HG03039 (cell line): Measurements from ENCODE around the gene MPO.
A peak's percentile ranks its signal among the peaks of the same experiment; 100 is the strongest.

Source experiments
- ATAC-seq: cut with Tn5 transposase; IDR thresholded peaks from one replicate; pipeline ENCODE4 v1.9.1; 2021; ENCODE audit warnings: mild to moderate bottlenecking, moderate library complexity; ENCODE audit not compliant: unreplicated experiment

Gene MPO

DNA sequence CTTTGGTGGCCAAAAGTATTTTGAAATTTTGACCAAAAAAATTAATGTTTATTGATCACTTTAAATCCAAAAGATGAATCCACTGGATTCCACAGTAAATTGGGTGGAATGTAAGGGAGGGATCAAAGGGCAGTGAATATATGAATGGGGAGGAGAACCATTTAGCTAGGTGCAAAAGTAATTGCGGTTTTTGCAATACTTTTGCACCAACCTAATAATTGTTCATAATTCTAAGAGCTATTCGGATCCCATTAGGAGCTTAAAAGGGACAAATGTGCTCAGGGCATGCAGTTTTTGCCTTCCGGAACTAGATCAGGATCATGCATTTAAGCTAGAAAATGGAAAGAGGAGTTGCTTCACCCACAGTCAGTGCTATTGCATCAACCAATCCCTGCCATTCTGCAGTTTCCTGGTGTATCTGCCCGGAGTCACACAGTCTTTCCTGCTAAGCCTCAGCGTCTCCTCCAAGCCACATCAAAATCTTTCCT lies 42.5 kb downstream of the MPO start, which contains the start of gene LPO:
Gene LPO, plus strand, starts transcription at position 438 of the 488 bp plus-strand sequence. CDS start 4,396 bp downstream, outside the sequence.
- no peak for ATAC-seq

- ATAC-seq: no peak
These were observed 44.3 kb downstream of the MPO start for GRCh38 chr17:58236394-58236793.

- ATAC-seq: no peak
These were observed 44.9 kb downstream of the MPO start for GRCh38 chr17:58235821-58236220.

DNA sequence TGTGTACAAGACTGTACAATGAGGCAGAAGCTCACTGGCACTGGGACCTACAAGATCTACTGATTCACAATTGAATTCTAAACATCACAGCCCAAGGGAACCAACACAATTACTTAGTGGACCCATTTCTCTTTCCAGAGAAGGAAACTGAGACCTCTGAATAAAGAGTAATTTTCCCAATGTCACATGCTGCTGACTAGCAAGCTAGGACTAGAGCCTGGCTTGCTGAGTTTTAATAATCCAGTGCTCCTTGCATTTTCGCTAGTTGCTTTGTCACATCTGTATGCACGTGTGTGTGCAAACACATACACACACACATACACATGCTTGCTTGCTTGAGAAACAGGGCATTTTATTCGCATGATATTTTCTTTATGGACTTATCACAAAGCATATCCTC lies 46.2 kb downstream of the MPO start:
- ATAC-seq: no peak

GRCh38 chr17:58233543-58233942 lies 47.2 kb downstream of the MPO start:
- peak; percentile 42 for ATAC-seq

DNA sequence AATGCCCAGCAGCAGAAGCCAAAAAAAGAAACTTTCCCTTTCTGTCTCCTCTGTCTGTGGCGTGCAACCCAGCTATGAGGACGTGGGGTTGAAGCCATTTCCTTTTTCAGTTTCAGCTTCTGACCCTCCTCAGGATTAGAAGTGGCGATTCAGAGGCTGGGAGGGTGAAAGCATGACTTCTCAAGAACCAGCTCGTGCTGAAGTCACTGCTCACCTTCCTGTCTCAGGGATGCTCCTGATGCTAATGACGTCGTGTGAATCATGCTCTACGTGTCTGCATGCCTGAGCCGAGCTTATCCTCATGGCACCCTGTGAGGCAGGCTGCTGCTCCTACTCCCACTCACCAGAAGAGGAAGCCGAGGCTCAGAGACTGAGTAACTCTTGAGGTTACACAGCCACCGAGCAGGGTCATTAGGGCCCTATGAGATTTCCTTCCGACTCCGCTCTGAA lies 48.0 kb downstream of the MPO start:
- ATAC-seq: peak; percentile 60

GRCh38 chr17:58231641-58232040 lies 49.1 kb downstream of the MPO start:
- ATAC-seq: no peak

DNA sequence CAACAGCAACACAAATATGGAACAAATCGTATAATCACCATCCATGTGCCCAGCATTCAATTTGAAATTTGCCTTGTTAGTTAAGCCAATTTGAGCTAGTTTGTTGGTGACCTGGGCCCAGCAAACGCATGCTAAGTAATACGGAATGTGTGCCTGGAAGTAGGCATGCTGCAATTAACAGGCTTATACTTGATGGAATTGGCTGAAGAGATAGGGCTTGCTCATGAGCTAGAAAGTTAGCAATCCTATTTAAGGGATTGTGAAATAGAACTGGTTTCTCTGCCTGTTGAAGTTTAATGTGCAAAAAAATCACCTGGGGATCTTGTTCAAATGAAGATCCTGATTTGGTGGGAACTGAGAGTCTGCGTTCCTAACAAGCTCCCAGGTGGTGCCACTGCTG lies 50.9 kb downstream of the MPO start:
- no peak for ATAC-seq

GRCh38 chr17:58229384-58229783 lies 51.4 kb downstream of the MPO start:
- no peak for ATAC-seq

GRCh38 chr17:58228679-58229078 lies 52.1 kb downstream of the MPO start:
- ATAC-seq: no peak

GRCh38 chr17:58227733-58228132 lies 53.0 kb downstream of the MPO start:
- ATAC-seq: no peak

DNA sequence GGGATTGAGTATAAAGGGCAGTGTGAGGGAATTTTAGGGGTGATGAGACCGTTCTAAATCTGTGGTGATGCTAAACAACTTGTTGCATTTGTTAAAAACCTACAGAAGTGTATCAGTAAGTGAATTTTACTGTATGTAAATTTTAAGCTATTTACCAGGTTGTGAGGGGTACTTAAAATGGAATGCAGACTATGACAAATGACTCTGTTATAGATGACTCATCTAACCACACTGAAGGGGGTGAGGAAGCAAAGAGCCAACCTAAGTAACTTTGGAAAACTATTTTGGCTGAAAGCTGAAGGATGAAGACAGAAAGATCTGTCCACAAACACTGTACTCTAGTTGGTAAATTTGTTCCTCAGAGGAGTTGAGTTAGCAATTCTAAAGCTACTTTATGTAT lies 56.4 kb downstream of the MPO start:
- no peak for ATAC-seq
